Parathyroid adenoma (tissue), 2 donors: ENCODE data around the gene PGF.
"Not testable (repeated sequence)": the region's sequence is repeated elsewhere in the genome, so short reads cannot be mapped to it uniquely, and the experiment has no call there.

ENCODE experiments used
- H2AFZ ChIP-seq: fragments of 300-600 bp; sonication (generic); one replicate; pipeline ENCODE4 v1.7.0; 2017; ENCODE audit warnings: antibody characterized with exemption, mild to moderate bottlenecking
- H3K27ac ChIP-seq: fragments of 300-600 bp; sonication (generic); one replicate; pipeline ENCODE4 v1.7.0; 2017
- H3K27me3 ChIP-seq: fragments of 300-600 bp; sonication (generic); one replicate; pipeline ENCODE4 v1.7.0; 2017; ENCODE audit warnings: low read length; ENCODE audit not compliant: control insufficient read depth, insufficient read depth
- H3K36me3 ChIP-seq: fragments of 300-600 bp; sonication (generic); one replicate; pipeline ENCODE4 v1.7.0; 2017; ENCODE audit warnings: low read length; ENCODE audit not compliant: control insufficient read depth, insufficient read depth
- H3K4me1 ChIP-seq: fragments of 300-600 bp; sonication (generic); one replicate; pipeline ENCODE4 v1.7.0; 2017; ENCODE audit warnings: control low read depth
- H3K4me2 ChIP-seq: fragments of 300-600 bp; sonication (generic); one replicate; pipeline ENCODE4 v1.7.0; 2017; ENCODE audit warnings: low read length
- H3K4me3 ChIP-seq: fragments of 300-600 bp; sonication (generic); one replicate; pipeline ENCODE4 v1.7.0; 2017; ENCODE audit warnings: low read depth, low read length
- H3K79me2 ChIP-seq: fragments of 300-600 bp; sonication (generic); one replicate; pipeline ENCODE4 v1.7.0; 2017; ENCODE audit warnings: control low read depth
- H3K9ac ChIP-seq: fragments of 300-600 bp; sonication (generic); one replicate; pipeline ENCODE4 v1.7.0; 2017; ENCODE audit warnings: mild to moderate bottlenecking
- H3K9me3 ChIP-seq: fragments of 300-600 bp; sonication (generic); one replicate; pipeline ENCODE4 v1.7.0; 2017; ENCODE audit warnings: low read length; ENCODE audit not compliant: control insufficient read depth
- CTCF ChIP-seq: fragments of 300-600 bp; sonication (generic); IDR thresholded peaks from one replicate; pipeline ENCODE4 v1.7.0; 2017; ENCODE audit warnings: antibody characterized with exemption, mild to moderate bottlenecking
- donor health status: primary hyperparathyroidism.

PGF gene

DNA sequence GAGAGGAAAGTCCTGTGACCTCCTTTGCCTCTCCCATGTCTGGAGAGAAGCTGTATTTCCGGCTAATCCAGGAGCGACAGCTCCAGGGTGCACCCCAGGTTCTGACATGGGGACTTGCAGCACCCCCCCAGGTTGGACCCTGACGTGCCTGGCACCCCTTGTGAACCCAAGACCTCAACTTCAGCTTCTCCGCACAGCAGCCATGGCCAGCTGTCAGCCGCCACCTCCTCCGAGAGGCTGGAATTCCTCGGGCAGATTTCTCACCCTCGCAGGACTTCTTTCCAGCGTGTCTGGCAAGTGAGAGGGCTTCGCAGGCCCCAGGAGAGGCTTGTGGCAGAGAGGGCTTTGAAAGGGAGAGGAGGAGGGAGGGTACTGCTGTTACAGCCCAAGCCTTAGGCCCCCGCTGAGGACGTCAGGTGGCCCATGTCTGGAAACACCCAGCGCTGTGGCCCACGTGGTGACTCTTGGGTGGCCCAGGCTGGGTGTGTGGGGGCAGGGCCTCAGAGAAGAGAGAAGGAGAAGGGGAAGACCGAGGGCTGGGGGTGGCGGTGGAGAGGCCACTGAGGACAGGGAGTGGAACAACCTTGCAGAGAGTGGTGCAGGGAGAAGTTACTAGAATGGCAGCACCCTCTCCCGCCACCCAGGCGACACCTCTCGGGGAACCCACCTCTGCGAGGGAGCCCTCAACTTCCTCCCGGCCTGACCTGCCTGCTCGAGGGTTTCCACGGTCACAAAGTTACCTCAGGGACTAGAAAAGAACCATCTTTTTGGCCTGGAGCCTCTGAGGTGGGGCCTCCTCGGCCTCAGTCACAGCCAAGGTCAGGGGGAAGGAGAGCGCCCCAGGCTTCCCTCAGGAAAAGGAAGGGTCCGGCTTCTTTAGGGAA, 20.7 kb downstream of the PGF start:
- Histone ChIP-seq H2AFZ (no peak overlapping the region), H3K9ac (no peak overlapping the region), H3K27me3 (no peaks in the 10 kb centered on the region), H3K36me3 (no peaks in the 10 kb centered on the region), H3K4me1 (no peaks in the 10 kb centered on the region), H3K9me3 (no peaks in the 10 kb centered on the region), H3K4me2 (no peak overlapping the region), H3K27ac (no peak overlapping the region), H3K79me2 (no peaks in the 10 kb centered on the region), H3K4me3 (no peak overlapping the region)
- no peak for TF ChIP-seq CTCF

GRCh38 chr14:74934041-74934440, 21.4 kb downstream of the PGF start:
- Histone ChIP-seq H3K9me3 (no peaks in the 10 kb centered on the region), H3K4me3 (no peak overlapping the region), H3K9ac (no peak overlapping the region), H2AFZ (no peak overlapping the region), H3K4me2 (no peak overlapping the region), H3K27me3 (no peaks in the 10 kb centered on the region), H3K27ac (no peak overlapping the region), H3K79me2 (no peaks in the 10 kb centered on the region), H3K4me1 (no peaks in the 10 kb centered on the region), H3K36me3 (no peaks in the 10 kb centered on the region)
- no peak for TF ChIP-seq CTCF

GRCh38 chr14:74932936-74933335, 22.5 kb downstream of the PGF start:
- H3K9ac ChIP-seq, H3K79me2 ChIP-seq, H2AFZ ChIP-seq, H3K9me3 ChIP-seq, H3K4me2 ChIP-seq, H3K4me3 ChIP-seq, H3K36me3 ChIP-seq, H3K27me3 ChIP-seq, H3K4me1 ChIP-seq, H3K27ac ChIP-seq: not testable (repeated sequence)

DNA sequence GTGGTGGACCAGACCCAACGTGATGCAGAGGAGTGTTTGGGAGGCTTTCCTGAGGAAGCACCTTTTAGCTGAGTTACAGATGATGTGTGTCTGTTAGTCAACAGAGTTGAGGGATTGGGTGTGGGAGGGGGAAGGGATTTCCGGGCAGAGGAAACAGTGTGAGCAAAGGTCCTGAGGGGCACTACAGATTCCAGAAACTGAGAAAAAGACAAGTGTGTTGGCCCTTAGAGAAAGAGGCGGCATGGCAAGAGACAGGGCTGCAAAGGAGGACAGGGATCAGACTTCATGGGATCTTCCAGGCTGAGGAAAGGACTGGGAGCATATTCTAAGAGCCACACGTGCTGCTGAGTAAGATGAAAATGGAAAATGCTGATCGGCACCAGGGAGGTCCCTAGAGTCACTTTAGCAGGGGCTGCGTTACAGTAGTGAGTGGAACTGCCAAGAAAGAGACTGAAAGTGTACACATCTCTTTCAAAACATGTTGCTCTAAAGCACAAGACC, 22.9 kb downstream of the PGF start:
- H3K27ac ChIP-seq = no peak overlapping the region
- no peaks in the 10 kb centered on the region for H3K9me3 ChIP-seq
- no peak for TF ChIP-seq CTCF
- no peaks in the 10 kb centered on the region for H3K4me1 ChIP-seq
- H3K79me2 ChIP-seq = no peaks in the 10 kb centered on the region
- H3K4me3 ChIP-seq = no peak overlapping the region
- no peaks in the 10 kb centered on the region for H3K36me3 ChIP-seq
- H2AFZ ChIP-seq = no peak overlapping the region
- H3K9ac ChIP-seq = no peak overlapping the region
- no peak overlapping the region for H3K4me2 ChIP-seq
- no peaks in the 10 kb centered on the region for H3K27me3 ChIP-seq

DNA sequence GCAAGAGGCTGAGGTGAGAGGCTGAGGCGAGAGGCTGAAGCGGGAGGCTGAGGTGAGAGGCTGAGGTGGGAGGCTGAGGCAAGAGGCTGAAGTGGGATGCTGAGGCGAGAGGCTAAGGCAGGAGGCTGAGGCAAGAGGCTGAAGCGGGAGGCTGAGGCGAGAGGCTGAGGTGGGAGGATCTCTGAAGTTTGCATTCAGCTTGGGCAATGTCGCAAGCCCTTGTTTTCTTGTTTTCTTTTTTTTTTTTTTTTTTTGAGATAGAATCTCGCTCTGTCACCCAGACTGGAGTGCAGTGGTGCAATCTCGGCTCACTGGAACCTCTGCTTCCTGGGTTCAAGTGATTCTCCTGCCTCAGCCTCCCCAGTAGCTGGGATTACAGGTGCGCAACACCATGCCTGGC, 23.7 kb downstream of the PGF start:
- not testable (repeated sequence) for H3K9ac ChIP-seq, H3K27ac ChIP-seq, H2AFZ ChIP-seq

More for the DNA sequence above, 23.7 kb downstream of the PGF start:
- not testable (repeated sequence) for H3K36me3 ChIP-seq, H3K4me2 ChIP-seq, H3K4me1 ChIP-seq, H3K79me2 ChIP-seq, H3K27me3 ChIP-seq, H3K9me3 ChIP-seq, H3K4me3 ChIP-seq
